Measurements from ENCODE around the gene RBM24. TPM values are rescaled to one million over a fixed set of nuclear protein-coding genes. Genes with fewer than 3 reads are reported as not detected.

Gene RBM24
- total RNA-seq, result 0.74 and 2.5 TPM in 2 replicates

DNA sequence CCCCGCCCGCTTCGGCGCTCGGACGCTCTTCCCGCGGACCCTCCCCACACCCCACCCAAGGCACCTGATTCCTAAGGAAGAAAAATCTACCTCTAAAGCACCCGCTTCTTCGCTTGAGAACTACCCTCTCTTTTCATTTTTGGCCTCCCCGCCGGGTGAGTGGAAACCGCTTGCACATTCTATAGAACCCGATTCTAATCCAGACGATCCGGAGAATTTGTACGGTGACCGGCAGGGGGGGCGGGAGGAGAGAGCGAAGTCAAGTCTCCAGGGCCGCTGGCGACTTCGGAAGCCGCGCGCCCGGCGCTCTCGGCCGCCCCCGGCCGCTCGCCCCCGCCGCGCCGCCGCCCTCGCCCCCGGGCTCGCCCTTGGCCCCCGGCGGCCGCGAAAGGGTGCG lies at the start of gene RBM24:
Gene RBM24 (plus strand): TSS at position 262 of the 397 bp plus-strand sequence. CDS start 221 bp downstream, outside the sequence.
- peak; percentile 20 for DNase-seq (ENCODE audit: low read depth, low spot score)

GRCh38 chr6:17233531-17233930 lies 47.6 kb upstream of the RBM24 start:
- no peak for DNase-seq (ENCODE audit: low read depth, low spot score)

GRCh38 chr6:17237246-17237645 lies 43.9 kb upstream of the RBM24 start:
- no peak for DNase-seq (ENCODE audit: low read depth, low spot score)

- no peak for DNase-seq (ENCODE audit: low read depth, low spot score)
These were observed 41.9 kb upstream of the RBM24 start for GRCh38 chr6:17239260-17239659.

DNA sequence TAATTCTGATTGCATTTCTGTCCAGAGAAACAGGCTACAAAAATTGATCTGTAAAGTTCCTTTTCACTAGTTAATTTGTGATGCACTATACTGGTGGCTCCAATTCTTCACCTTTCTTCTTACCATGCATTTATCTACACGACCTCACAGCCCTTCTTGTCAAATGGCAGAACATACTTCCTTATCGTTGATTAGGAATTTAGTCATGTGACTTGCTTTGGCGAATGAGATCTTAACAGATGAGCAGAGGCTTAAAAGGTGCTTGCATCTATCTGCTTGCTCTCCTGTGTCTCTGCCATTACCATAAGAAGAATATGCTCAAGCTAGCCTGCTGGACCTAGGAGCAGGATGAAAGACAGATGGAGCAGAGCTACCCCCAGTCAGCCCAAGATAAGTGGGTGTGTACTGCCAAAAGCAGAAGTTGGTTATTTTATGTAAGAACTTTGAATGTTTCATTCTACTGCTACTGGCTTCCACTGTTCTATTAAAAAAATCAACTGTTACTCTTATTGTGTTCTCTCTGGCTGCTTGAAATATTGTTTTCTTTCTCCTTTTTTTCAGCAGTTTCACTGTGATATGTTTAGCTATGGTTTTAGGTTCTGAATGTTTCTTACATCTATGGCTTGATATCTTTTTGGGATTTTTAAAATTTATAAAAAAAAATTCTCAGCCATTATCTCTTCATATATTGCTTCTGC lies 40.2 kb upstream of the RBM24 start:
- DNase-seq (ENCODE audit: low read depth, low spot score), result no peak

GRCh38 chr6:17242087-17242486 lies 39.1 kb upstream of the RBM24 start:
- DNase-seq (ENCODE audit: low read depth, low spot score), result no peak

- no peak for DNase-seq (ENCODE audit: low read depth, low spot score)
These were observed 30.9 kb upstream of the RBM24 start for GRCh38 chr6:17250237-17250636.

- no peak for DNase-seq (ENCODE audit: low read depth, low spot score)
These were observed 29.2 kb upstream of the RBM24 start for GRCh38 chr6:17251953-17252352.

- DNase-seq (ENCODE audit: low read depth, low spot score), result no peak
These were observed 22.4 kb upstream of the RBM24 start for GRCh38 chr6:17258749-17259148.

DNA sequence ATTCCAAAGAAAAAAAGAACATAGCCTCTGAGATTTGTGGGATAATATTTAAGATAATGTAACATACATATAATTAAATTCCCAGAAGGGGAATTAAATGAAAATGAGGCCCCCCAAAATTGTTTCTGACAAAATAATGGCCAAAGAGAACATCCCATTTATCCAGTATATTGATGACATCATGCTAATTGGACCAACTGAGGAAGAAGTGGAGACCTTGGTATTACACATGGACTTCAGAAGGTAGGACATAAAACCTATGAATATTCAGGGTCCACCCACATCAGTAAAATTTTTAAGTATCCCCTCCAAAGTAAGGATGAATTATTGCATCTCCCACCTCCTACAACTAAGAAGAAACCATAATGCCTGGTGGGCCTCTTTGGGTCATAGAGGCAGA lies 15.6 kb upstream of the RBM24 start:
- DNase-seq (ENCODE audit: low read depth, low spot score), result no peak

GRCh38 chr6:17267566-17267965 lies 13.6 kb upstream of the RBM24 start:
- DNase-seq (ENCODE audit: low read depth, low spot score), result no peak

GRCh38 chr6:17268114-17268513 lies 13.0 kb upstream of the RBM24 start:
- DNase-seq (ENCODE audit: low read depth, low spot score), result no peak

GRCh38 chr6:17269840-17270239 lies 11.3 kb upstream of the RBM24 start:
- no peak for DNase-seq (ENCODE audit: low read depth, low spot score)

DNA sequence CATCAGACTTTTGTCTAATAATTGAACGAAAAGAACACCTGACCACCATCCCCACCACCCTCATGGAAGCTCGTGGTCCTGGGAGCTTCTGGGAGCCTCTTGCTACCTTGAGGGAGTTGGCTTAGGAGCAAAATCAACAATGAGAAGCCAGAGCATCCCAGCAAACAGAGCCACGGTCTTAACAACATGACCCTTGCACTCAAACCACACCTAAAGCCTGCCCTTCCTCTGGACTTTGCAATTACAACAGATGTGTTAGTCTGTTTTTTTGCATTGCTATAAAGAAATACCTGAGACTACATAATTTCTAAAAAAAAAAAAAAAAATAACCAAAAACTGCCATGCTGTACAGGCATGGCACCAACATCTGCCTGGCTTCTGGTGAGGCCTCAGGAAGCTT lies 9.5 kb upstream of the RBM24 start:
- DNase-seq (ENCODE audit: low read depth, low spot score), result no peak

- DNase-seq (ENCODE audit: low read depth, low spot score), result no peak
These were observed 4.4 kb upstream of the RBM24 start for GRCh38 chr6:17276766-17277165.

DNA sequence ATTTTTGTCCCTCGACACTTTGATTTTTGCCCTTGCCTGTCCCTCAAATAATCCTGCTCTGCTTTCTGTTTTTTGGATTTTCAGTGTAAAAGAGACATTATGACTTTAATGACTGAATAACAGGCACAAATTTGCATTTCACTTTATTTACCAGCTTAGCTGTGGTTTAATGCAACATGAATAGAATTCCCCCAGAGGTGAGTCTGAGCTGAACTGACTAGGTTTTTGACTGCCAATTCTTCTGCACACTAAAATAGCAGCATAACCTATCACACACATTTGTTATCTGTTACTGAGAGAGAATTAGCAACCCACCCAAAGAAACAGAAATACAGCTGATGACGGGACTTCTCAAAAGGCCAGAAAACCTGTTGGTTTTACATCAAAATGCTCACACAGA lies 3.9 kb upstream of the RBM24 start:
- DNase-seq (ENCODE audit: low read depth, low spot score), result no peak

GRCh38 chr6:17278289-17279063 lies 2.7 kb upstream of the RBM24 start:
- DNase-seq (ENCODE audit: low read depth, low spot score), result no peak

- no peak for DNase-seq (ENCODE audit: low read depth, low spot score)
These were observed 1.0 kb upstream of the RBM24 start for GRCh38 chr6:17280138-17280537.

DNA sequence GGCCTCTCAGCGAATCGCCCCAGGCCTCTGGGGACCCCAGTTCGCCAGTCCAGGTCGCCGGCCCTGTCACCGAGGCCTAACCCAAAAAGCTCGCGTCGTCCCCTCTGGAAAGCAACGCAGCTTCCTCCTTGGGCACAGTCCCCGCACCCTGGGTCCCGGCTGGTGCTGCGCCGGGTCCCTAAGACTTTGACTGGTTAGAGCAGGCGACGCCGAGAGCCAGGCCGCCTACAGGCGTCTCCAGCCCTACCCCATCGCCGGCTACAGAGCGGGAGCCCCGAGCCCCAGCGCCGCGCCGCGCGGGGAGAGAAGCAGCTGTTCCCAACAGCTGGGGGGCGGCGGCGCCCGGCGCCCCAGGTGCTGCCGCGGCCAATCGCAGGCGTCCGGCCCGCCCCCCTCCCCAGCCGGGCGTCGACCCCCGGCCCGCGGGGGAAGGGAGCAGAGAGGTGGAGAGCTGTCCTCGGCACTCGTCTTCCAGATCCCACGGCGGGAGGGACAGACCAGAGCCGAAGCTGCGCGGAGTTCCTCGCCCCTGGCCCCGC lies 540 bp upstream of the RBM24 start:
- no peak for DNase-seq (ENCODE audit: low read depth, low spot score)

DNA sequence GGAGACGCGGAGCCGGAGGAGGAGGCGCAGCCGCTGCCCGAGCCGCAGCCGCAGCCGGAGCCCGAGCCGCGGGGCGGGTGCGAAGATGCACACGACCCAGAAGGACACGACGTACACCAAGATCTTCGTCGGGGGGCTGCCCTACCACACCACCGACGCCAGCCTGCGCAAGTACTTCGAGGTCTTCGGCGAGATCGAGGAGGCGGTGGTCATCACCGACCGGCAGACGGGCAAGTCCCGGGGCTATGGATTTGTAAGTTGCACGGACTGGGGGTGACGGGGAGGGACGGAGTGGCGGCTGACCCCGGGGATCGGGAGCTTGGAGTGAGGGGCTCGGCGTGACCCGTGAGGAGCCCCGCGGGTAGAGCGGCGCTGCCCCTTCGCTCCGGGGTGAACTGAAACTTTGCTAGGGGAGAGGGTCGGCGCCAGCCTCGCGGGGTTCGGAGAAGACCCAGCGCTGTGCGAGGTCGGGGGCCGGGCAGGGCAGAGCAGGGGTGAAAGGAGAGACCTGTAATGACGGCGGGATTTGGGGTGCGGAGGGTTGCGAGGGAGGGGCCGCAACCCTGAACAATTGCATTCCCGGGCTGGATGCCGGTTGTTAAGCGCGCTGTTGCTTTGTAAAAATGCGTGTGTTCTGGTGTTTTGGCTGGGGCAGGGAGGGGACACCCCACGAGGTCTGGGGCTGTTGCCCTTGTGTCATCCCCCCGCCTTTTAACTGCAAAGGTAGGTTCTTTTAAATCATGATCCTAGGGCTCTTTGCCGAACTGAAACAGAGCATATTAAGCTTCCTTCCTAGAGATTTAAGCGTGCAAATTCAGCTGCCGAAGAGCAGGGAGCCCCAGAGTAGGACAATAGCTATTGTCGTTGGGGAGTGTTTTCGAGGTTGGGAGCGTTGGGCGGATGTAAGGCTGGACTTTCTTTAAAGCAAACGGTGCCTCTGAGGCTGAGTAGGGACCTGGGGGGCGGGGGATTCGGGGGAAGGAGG lies 628 bp downstream of the RBM24 start:
- DNase-seq (ENCODE audit: low read depth, low spot score), result no peak

DNA sequence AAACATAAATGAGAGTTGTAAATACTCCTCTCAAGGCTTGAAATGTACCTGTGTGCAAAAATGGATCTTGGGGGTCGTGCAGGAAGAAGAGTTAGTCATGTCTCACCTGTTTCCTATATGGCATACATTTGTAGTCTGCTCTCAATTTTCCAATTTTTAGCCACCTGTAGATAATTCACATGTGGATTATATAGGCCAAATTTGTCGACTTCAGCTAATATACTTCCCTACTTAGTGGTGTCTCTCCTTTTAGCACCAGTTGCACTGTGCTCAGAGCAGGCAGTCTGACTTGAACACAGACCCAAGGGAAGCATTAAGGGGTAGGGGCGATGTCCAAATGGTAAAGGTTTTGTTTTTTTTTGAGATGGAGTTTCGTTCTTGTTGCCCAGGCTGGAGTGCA lies 1.9 kb downstream of the RBM24 start:
- no peak for DNase-seq (ENCODE audit: low read depth, low spot score)

Data from pulmonary artery endothelial cell (primary cell).